Naive thymus-derived CD4-positive, alpha-beta T cell (primary cell): ENCODE results near the gene VSIG10L2. TPM values are rescaled to one million over a fixed set of nuclear protein-coding genes. Genes with fewer than 3 reads are reported as not detected.

Source experiments
- ATAC-seq: fragments of 150-1000 bp; cut with Tn5 transposase; 2 replicates; pipeline ENCODE4 v1.10.0; 2021; ENCODE audit warnings: mild to moderate bottlenecking, moderate library complexity
- CTCF ChIA-PET: fragments of 350-600 bp; sonication (Branson Sonifier 250); formaldehyde crosslinking; loops from one replicate; lab custom pipeline; 2021; ENCODE audit warnings: antibody characterized with exemption; lab: Charles Lee
- POLR2A ChIA-PET: fragments of 350-600 bp; sonication (Branson Sonifier 250); formaldehyde crosslinking; loops from one replicate; lab custom pipeline; 2021; ENCODE audit warnings: antibody characterized with exemption, inconsistent platforms; lab: Charles Lee
- DNase-seq, 9 donors: peaks; one replicate each; pipeline versions ENCODE4 v3.0.0 to v3.0.0-alpha.2; 2020 to 2022; ENCODE audit warnings: mixed read lengths in 1 of 9
- H3K27ac ChIP-seq: one replicate; pipeline ENCODE4 v1.7.0; 2013; ENCODE audit warnings: mild to moderate bottlenecking, low read depth, low read length, moderate library complexity
- H3K27me3 ChIP-seq, 2 donors: one replicate each; pipeline ENCODE4 v1.7.0; 2013; ENCODE audit warnings: low read length in 2 of 2, mild to moderate bottlenecking in 2 of 2, moderate library complexity in 2 of 2; ENCODE audit not compliant: control insufficient read depth in 2 of 2, insufficient read depth in 2 of 2
- H3K36me3 ChIP-seq, 3 experiments: 1 replicate in 2 of 3; 2 replicates in 1 of 3; pipeline ENCODE4 v1.7.0; 2013; ENCODE audit warnings: low read length in 3 of 3, mild to moderate bottlenecking in 3 of 3, moderate library complexity in 1 of 3; ENCODE audit not compliant: insufficient read depth in 3 of 3, control insufficient read depth in 2 of 3
- H3K4me1 ChIP-seq, 2 donors: one replicate each; pipeline ENCODE4 v1.7.0; 2013; ENCODE audit warnings: low read length in 2 of 2, mild to moderate bottlenecking in 2 of 2, moderate library complexity in 1 of 2; ENCODE audit not compliant: control insufficient read depth in 2 of 2, insufficient read depth in 2 of 2
- H3K4me3 ChIP-seq: 2 replicates; pipeline ENCODE4 v1.7.0; 2013; ENCODE audit warnings: mild to moderate bottlenecking, low read length
- H3K9me3 ChIP-seq, 3 experiments: 1 replicate in 2 of 3; 2 replicates in 1 of 3; pipeline ENCODE4 v1.7.0; 2013; ENCODE audit warnings: low read length in 3 of 3; ENCODE audit not compliant: control insufficient read depth in 2 of 3
- H3K27ac Mint-ChIP-seq, 9 donors: one replicate each; pipeline ENCODE4 v1.8.0; 2020 to 2022; ENCODE audit warnings: mixed read lengths in 9 of 9, mild to moderate bottlenecking in 8 of 9, moderate library complexity in 5 of 9, inconsistent platforms in 2 of 9
- H3K27me3 Mint-ChIP-seq, 5 donors: one replicate each; pipeline ENCODE4 v1.8.0; 2021 to 2022; ENCODE audit warnings: mixed read lengths in 5 of 5, mild to moderate bottlenecking in 1 of 5
- H3K36me3 Mint-ChIP-seq, 5 donors: one replicate each; pipeline ENCODE4 v1.8.0; 2020 to 2022; ENCODE audit warnings: mixed read lengths in 5 of 5, mild to moderate bottlenecking in 3 of 5, inconsistent platforms in 1 of 5
- H3K4me1 Mint-ChIP-seq, 7 donors: one replicate each; pipeline ENCODE4 v1.8.0; 2020 to 2022; ENCODE audit warnings: mixed read lengths in 7 of 7, mild to moderate bottlenecking in 3 of 7, inconsistent platforms in 1 of 7
- H3K4me3 Mint-ChIP-seq, 10 donors: one replicate each; pipeline ENCODE4 v1.8.0; 2020 to 2022; ENCODE audit warnings: mild to moderate bottlenecking in 10 of 10, mixed read lengths in 10 of 10, moderate library complexity in 6 of 10, inconsistent platforms in 2 of 10
- H3K9me3 Mint-ChIP-seq, 11 donors: one replicate each; pipeline ENCODE4 v1.8.0; 2020 to 2022; ENCODE audit warnings: mixed read lengths in 11 of 11, mild to moderate bottlenecking in 4 of 11, inconsistent platforms in 1 of 11, moderate library complexity in 1 of 11
- intact Hi-C, 2 donors: fragments of 100-400 bp; cut with micrococcal nuclease; formaldehyde crosslinking; loops; one replicate each; pipeline ENCODE4 v1.15.1; 2023
- polyA plus RNA-seq, 2 donors: library from polyadenylated mRNA; unstranded; fragments of 300-500 nt; fragmentation: Illumina TruSeq; gene quantifications; one replicate each; pipeline ENCODE4 v1.2.3, GENCODE V29; 2021
- total RNA-seq, 6 experiments: library from RNA in 5 of 6; stranded (reverse) in 5 of 6; gene quantifications; 1 replicate in 5 of 6; 2 replicates in 1 of 6; pipeline ENCODE4 v1.2.3 and lab custom pipeline; 2021 to 2026

The VSIG10L2 gene
- total and polyA plus RNA-seq, 7 experiments from 2014 or later: not detected

- no peak for ATAC-seq
- Mint-ChIP-seq H3K27ac (no peak overlapping the region), H3K36me3 (peaks cover 0 to 4% (median 0%) of the 10 kb centered on the region in 5 donors), H3K4me3 (no peak overlapping the region), H3K27me3 (peaks cover 0 to 6% (median 4%) of the 10 kb centered on the region in 5 donors), H3K9me3 (no peaks in the 10 kb centered on the region), H3K4me1 (no peaks in the 10 kb centered on the region)
- Histone ChIP-seq H3K9me3 (no peaks in the 10 kb centered on the region), H3K27me3 (no peaks in the 10 kb centered on the region), H3K4me1 (no peaks in the 10 kb centered on the region), H3K36me3 (no peaks in the 10 kb centered on the region), H3K4me3 (no peak overlapping the region), H3K27ac (no peak overlapping the region)
- ChIA-PET CTCF (interaction anchor here (1.0 to 1.5 kb wide), 3 partner anchors 22 to 246 kb away, joined by 3 to 5 read pairs (median 3); no protein-coding TSS in a partner anchor), POLR2A (no interaction called here)
- no peak for DNase-seq
- intact Hi-C loops: no loop called here
Measured at GRCh38 chr11:125949271-125950177, 3.7 kb downstream of the VSIG10L2 start.

- Histone ChIP-seq H3K4me3 (no peak overlapping the region), H3K4me1 (no peaks in the 10 kb centered on the region), H3K9me3 (no peaks in the 10 kb centered on the region), H3K27ac (no peak overlapping the region), H3K27me3 (no peaks in the 10 kb centered on the region), H3K36me3 (no peaks in the 10 kb centered on the region)
- CTCF ChIA-PET: interaction anchor here (1.4 to 1.5 kb wide), 2 partner anchors 22 to 244 kb away, joined by 3 to 5 read pairs; no protein-coding TSS in a partner anchor
- peaks cover 0 to 4% (median 0%) of the 10 kb centered on the region in 5 donors for H3K36me3 Mint-ChIP-seq
- H3K4me1 Mint-ChIP-seq: no peaks in the 10 kb centered on the region
- no peaks in the 10 kb centered on the region for H3K9me3 Mint-ChIP-seq
- H3K27me3 Mint-ChIP-seq: peaks cover 0 to 6% (median 4%) of the 10 kb centered on the region in 5 donors
- H3K27ac Mint-ChIP-seq: no peak overlapping the region
- H3K4me3 Mint-ChIP-seq: no peak overlapping the region
- POLR2A ChIA-PET: no interaction called here
- no peak for ATAC-seq
- intact Hi-C loops: no loop called here
- DNase-seq: no peak
Measured at GRCh38 chr11:125950178-125950490, 4.3 kb downstream of the VSIG10L2 start.

GRCh38 chr11:125950696-125951651, 5.1 kb downstream of the VSIG10L2 start:
- no peaks in the 10 kb centered on the region for H3K4me1 Mint-ChIP-seq
- no peak overlapping the region for H3K27ac ChIP-seq
- CTCF ChIA-PET: no interaction called here
- intact Hi-C loops: no loop called here
- H3K4me3 Mint-ChIP-seq: no peak overlapping the region
- no peak for ATAC-seq
- no peaks in the 10 kb centered on the region for H3K36me3 ChIP-seq
- no peaks in the 10 kb centered on the region for H3K9me3 ChIP-seq
- H3K9me3 Mint-ChIP-seq: no peaks in the 10 kb centered on the region
- H3K27ac Mint-ChIP-seq: no peak overlapping the region
- H3K27me3 Mint-ChIP-seq: peaks cover 0 to 6% (median 4%) of the 10 kb centered on the region in 5 donors
- H3K4me1 ChIP-seq: no peaks in the 10 kb centered on the region
- DNase-seq: no peak
- POLR2A ChIA-PET: no interaction called here
- H3K36me3 Mint-ChIP-seq: peaks cover 0 to 4% (median 0%) of the 10 kb centered on the region in 5 donors
- H3K27me3 ChIP-seq: no peaks in the 10 kb centered on the region
- no peak overlapping the region for H3K4me3 ChIP-seq

GRCh38 chr11:125951731-125952130, 5.9 kb downstream of the VSIG10L2 start:
- Mint-ChIP-seq H3K27me3 (peaks cover 0 to 6% (median 4%) of the 10 kb centered on the region in 5 donors), H3K27ac (no peak overlapping the region), H3K4me3 (no peak overlapping the region), H3K4me1 (no peaks in the 10 kb centered on the region), H3K9me3 (no peaks in the 10 kb centered on the region), H3K36me3 (peaks cover 0 to 4% (median 3%) of the 10 kb centered on the region in 5 donors)
- H3K27me3 ChIP-seq: no peaks in the 10 kb centered on the region
- ChIA-PET POLR2A (no interaction called here), CTCF (no interaction called here)
- DNase-seq: no peak
- H3K36me3 ChIP-seq: no peaks in the 10 kb centered on the region
- no peak overlapping the region for H3K4me3 ChIP-seq
- no peak overlapping the region for H3K27ac ChIP-seq
- no peak for ATAC-seq
- no peaks in the 10 kb centered on the region for H3K9me3 ChIP-seq
- no peaks in the 10 kb centered on the region for H3K4me1 ChIP-seq
- intact Hi-C loops: no loop called here

GRCh38 chr11:125952559-125952958, 6.7 kb downstream of the VSIG10L2 start:
- Histone ChIP-seq H3K4me1 (no peaks in the 10 kb centered on the region), H3K4me3 (no peak overlapping the region), H3K27me3 (no peaks in the 10 kb centered on the region), H3K9me3 (no peaks in the 10 kb centered on the region), H3K36me3 (no peaks in the 10 kb centered on the region), H3K27ac (no peak overlapping the region)
- ATAC-seq: no peak
- Mint-ChIP-seq H3K27ac (no peak overlapping the region), H3K27me3 (peaks cover 0 to 6% (median 4%) of the 10 kb centered on the region in 5 donors), H3K36me3 (peaks cover 0 to 5% (median 3%) of the 10 kb centered on the region in 5 donors), H3K4me1 (peaks cover under 1 to 3% (median 1%) of the 10 kb centered on the region in 7 donors), H3K4me3 (no peak overlapping the region), H3K9me3 (no peaks in the 10 kb centered on the region)
- no peak for DNase-seq
- CTCF ChIA-PET: no interaction called here
- intact Hi-C loops: no loop called here
- POLR2A ChIA-PET: no interaction called here

- no peak overlapping the region for H3K27ac ChIP-seq
- H3K4me1 ChIP-seq: no peaks in the 10 kb centered on the region
- Mint-ChIP-seq H3K27ac (no peak overlapping the region), H3K27me3 (peaks cover 0 to 6% (median 4%) of the 10 kb centered on the region in 5 donors), H3K36me3 (peaks cover 0 to 5% (median 3%) of the 10 kb centered on the region in 5 donors), H3K4me1 (peaks cover 3 to 7% (median 5%) of the 10 kb centered on the region in 7 donors), H3K4me3 (no peak overlapping the region), H3K9me3 (no peaks in the 10 kb centered on the region)
- intact Hi-C loops: no loop called here
- ChIA-PET CTCF (no interaction called here), POLR2A (no interaction called here)
- ATAC-seq: no peak
- H3K9me3 ChIP-seq: no peaks in the 10 kb centered on the region
- no peaks in the 10 kb centered on the region for H3K36me3 ChIP-seq
- H3K4me3 ChIP-seq: no peak overlapping the region
- H3K27me3 ChIP-seq: no peaks in the 10 kb centered on the region
- no peak for DNase-seq
Measured at GRCh38 chr11:125952973-125953372, 7.1 kb downstream of the VSIG10L2 start.
